OCI-LY3 (cell line): ENCODE data around the gene TCP11.

Experiments used
- H2AFZ ChIP-seq: fragments of 200-600, 300-600 bp; shearing (Covaris generic); 2 replicates; pipeline ENCODE4 v1.6.0; 2014; ENCODE audit warnings: antibody characterized with exemption, low read depth, low read length
- H3K27ac ChIP-seq: fragments of 200-600, 300-600 bp; sonication (generic); 2 replicates; pipeline ENCODE4 v1.5.1; 2014; ENCODE audit warnings: mild to moderate bottlenecking, low read length, moderate library complexity, mixed read lengths
- H3K27me3 ChIP-seq: fragments of 200-600, 300-600 bp; sonication (generic); 2 replicates; pipeline ENCODE4 v1.6.1; 2014; ENCODE audit warnings: low read depth, low read length, mixed read lengths
- H3K36me3 ChIP-seq: fragments of 200-600, 300-600 bp; sonication (generic); replicated peaks from 2 replicates; pipeline ENCODE3; 2014; ENCODE audit warnings: low read depth, low read length, mixed read lengths
- H3K4me1 ChIP-seq: fragments of 300-600, 200-600 bp; sonication (generic); 2 replicates; pipeline ENCODE4 v1.6.1; 2014; ENCODE audit warnings: low read length, mixed read lengths
- H3K4me2 ChIP-seq: fragments of 200-600, 300-600 bp; sonication (generic); 2 replicates; pipeline ENCODE4 v1.6.1; 2014; ENCODE audit warnings: low read length, mixed read lengths
- H3K4me3 ChIP-seq: fragments of 300-600, 200-600 bp; sonication (generic); 2 replicates; pipeline ENCODE4 v1.5.1; 2014; ENCODE audit warnings: antibody characterized with exemption, mild to moderate bottlenecking, low read length, moderate library complexity
- H3K79me2 ChIP-seq: fragments of 300-600, 200-600 bp; shearing (Covaris generic); 2 replicates; pipeline ENCODE4 v1.6.1; 2014; ENCODE audit warnings: mild to moderate bottlenecking, low read length, mixed read lengths
- H3K9ac ChIP-seq: fragments of 300-600, 200-600 bp; shearing (Covaris generic); 2 replicates; pipeline ENCODE4 v1.6.0; 2014; ENCODE audit warnings: mild to moderate bottlenecking, low read length, moderate library complexity
- H3K9me3 ChIP-seq: fragments of 200-600, 300-600 bp; shearing (Covaris generic); 2 replicates; pipeline ENCODE4 v1.6.1; 2014; ENCODE audit warnings: low read length, mixed read lengths; ENCODE audit not compliant: insufficient read depth
- H4K20me1 ChIP-seq: fragments of 200-600, 300-600 bp; sonication (generic); 2 replicates; pipeline ENCODE4 v1.6.1; 2016; ENCODE audit warnings: low read length, mixed read lengths; ENCODE audit not compliant: insufficient read depth
- EZH2phosphoT487 ChIP-seq: fragments of 200-600 bp; shearing (Covaris generic); IDR thresholded peaks from 2 replicates; pipeline ENCODE4 v1.6.1; 2018; ENCODE audit warnings: antibody characterized with exemption, mixed run types, low read depth
- TF ChIP-seq, protein P1 (sequence below): fragments of 200-600, 300-600 bp; sonication (generic); IDR thresholded peaks from 2 replicates; pipeline ENCODE4 v1.5.1; 2014; ENCODE audit warnings: antibody characterized with exemption, low read length, low read depth

The TCP11 gene

DNA sequence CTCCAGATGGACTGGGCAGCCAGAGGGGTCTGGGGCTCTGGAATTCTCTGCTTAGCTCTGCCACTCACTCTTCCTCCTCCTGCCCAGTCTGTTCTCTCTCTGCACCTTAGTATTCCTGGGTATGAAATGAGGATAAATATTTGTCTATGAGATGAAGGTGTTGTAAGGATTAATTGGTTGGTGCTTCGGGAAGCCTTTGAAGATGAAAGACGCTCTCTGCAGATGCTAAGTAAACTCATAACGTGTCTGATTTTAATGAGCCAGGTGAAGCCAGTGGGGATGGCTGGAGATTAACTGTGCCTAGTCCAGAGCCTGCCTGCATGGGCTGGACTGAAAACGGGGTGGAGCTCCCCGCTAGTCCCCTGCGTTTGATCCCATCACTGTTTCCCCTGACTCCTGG is 23.1 kb upstream of the TCP11 start:
- Histone ChIP-seq H3K9me3 (no peaks in the 10 kb centered on the region), H3K36me3 (no peaks in the 10 kb centered on the region), H3K9ac (no peak overlapping the region), H4K20me1 (no peaks in the 10 kb centered on the region), H3K4me2 (no peak overlapping the region), H3K27me3 (no peaks in the 10 kb centered on the region), H2AFZ (no peak overlapping the region), H3K4me1 (peaks cover 16% of the 10 kb centered on the region), H3K4me3 (no peak overlapping the region), H3K27ac (no peak overlapping the region), H3K79me2 (no peaks in the 10 kb centered on the region)
- TF ChIP-seq EZH2phosphoT487 = no peak
- TF ChIP-seq, protein P1, sequence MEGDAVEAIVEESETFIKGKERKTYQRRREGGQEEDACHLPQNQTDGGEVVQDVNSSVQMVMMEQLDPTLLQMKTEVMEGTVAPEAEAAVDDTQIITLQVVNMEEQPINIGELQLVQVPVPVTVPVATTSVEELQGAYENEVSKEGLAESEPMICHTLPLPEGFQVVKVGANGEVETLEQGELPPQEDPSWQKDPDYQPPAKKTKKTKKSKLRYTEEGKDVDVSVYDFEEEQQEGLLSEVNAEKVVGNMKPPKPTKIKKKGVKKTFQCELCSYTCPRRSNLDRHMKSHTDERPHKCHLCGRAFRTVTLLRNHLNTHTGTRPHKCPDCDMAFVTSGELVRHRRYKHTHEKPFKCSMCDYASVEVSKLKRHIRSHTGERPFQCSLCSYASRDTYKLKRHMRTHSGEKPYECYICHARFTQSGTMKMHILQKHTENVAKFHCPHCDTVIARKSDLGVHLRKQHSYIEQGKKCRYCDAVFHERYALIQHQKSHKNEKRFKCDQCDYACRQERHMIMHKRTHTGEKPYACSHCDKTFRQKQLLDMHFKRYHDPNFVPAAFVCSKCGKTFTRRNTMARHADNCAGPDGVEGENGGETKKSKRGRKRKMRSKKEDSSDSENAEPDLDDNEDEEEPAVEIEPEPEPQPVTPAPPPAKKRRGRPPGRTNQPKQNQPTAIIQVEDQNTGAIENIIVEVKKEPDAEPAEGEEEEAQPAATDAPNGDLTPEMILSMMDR = no peak

DNA sequence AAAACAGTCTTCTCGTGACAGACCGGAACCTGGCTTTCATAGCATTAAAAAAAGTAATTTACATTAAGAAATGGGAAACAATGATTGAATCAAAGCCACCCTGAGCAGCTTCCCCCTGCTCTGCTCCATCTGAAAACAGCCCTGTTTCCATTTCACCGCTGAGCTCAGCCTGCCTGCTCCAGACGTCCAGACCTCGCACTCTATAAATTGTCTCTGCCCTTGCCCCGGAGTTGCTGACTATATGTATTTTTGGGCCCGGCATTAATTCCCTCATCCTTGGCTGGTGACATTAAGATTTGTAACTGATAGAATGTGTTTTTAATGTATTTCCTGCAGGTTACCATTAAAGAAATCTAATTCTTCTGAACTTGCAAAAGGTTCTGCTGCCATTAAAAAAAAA is 22.7 kb upstream of the TCP11 start:
- no peaks in the 10 kb centered on the region for H3K79me2 ChIP-seq
- no peak overlapping the region for H3K9ac ChIP-seq
- no peak overlapping the region for H3K4me2 ChIP-seq
- TF ChIP-seq, protein P1 = no peak
- TF ChIP-seq EZH2phosphoT487 = no peak
- H3K4me3 ChIP-seq = no peak overlapping the region
- no peaks in the 10 kb centered on the region for H3K27me3 ChIP-seq
- no peaks in the 10 kb centered on the region for H3K36me3 ChIP-seq
- no peaks in the 10 kb centered on the region for H3K9me3 ChIP-seq
- H3K27ac ChIP-seq = no peak overlapping the region
- peaks cover 16% of the 10 kb centered on the region for H3K4me1 ChIP-seq
- H2AFZ ChIP-seq = no peak overlapping the region
- H4K20me1 ChIP-seq = no peaks in the 10 kb centered on the region

DNA sequence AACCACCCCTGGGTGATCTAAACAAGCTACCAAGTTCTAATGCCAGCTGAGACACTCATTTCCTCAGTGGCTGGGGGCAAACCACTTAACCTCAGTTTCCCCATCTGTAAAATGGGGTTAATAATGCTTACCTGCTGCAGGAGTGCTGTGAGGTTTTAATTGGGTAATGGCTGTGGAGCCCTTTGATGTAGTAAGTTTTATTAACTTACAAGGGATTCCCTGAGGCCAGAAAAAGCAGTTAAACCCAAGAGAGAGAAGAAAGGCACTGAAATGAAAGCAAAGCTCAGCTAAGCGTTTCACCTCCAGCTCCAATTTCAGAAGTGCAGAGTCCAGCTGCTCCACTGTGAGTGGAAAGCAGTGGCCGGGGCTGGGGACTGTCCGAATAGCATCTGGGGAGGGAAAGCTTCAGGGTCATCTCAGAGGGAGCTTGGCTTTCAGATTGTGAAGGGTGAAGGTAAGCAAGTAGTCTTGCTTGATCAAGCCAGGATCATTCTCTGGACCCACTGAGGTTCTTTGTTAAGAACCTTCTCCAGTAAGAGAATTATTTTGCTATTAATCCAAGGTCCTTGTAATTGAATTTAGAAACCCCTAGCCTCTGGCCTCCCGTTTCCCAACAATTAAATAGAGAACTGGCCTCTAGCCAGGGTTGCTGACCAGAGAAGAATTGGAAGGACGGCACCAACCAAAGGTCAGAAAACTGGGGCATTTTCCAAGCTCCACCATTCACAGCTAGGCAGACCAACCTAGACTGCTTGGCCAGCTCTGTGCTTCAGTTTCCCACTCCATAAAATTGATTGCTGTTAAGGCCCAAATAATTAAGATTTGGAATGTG is 20.9 kb upstream of the TCP11 start:
- no peaks in the 10 kb centered on the region for H3K27me3 ChIP-seq
- no peak overlapping the region for H2AFZ ChIP-seq
- H3K79me2 ChIP-seq = no peaks in the 10 kb centered on the region
- H4K20me1 ChIP-seq = no peaks in the 10 kb centered on the region
- H3K9ac ChIP-seq = no peak overlapping the region
- no peak for TF ChIP-seq EZH2phosphoT487
- TF ChIP-seq, protein P1 = no peak
- peaks cover 16% of the 10 kb centered on the region for H3K4me1 ChIP-seq
- H3K9me3 ChIP-seq = no peaks in the 10 kb centered on the region
- H3K27ac ChIP-seq = no peak overlapping the region
- no peaks in the 10 kb centered on the region for H3K36me3 ChIP-seq
- H3K4me2 ChIP-seq = no peak overlapping the region
- no peak overlapping the region for H3K4me3 ChIP-seq

DNA sequence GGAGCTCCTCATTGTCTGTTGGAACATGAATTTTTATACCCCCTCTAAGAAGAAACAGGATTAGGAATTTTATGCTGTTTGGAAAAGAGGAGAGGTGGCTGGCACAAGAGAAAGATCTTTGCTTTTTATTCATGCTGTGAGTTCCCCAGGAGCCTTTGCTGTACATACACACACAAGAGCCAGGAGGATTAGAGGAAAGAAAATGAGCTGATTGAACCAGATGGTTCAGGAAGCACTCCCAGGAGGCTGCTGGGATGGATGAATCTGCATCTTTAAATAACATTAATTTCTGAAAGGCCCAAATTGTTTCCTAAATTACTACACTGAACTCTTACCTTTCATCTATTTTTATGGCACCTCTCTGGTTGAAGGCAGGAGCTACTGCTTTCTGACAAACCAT is 20.1 kb upstream of the TCP11 start:
- Histone ChIP-seq H3K9me3 (no peaks in the 10 kb centered on the region), H3K9ac (no peak overlapping the region), H3K27ac (no peak overlapping the region), H2AFZ (no peak overlapping the region), H3K27me3 (no peaks in the 10 kb centered on the region), H3K4me1 (peaks cover 11% of the 10 kb centered on the region), H3K79me2 (no peaks in the 10 kb centered on the region), H4K20me1 (no peaks in the 10 kb centered on the region), H3K4me2 (no peak overlapping the region), H3K4me3 (no peak overlapping the region), H3K36me3 (no peaks in the 10 kb centered on the region)
- TF ChIP-seq EZH2phosphoT487 = no peak
- TF ChIP-seq, protein P1 = no peak
